WTC11 (cell line): ENCODE data around the gene FKBP10. TPM values are rescaled to one million over a fixed set of nuclear protein-coding genes. Genes with fewer than 3 reads are reported as not detected.

Experiments
- ATAC-seq: fragments of 200-7000 bp; cut with Tn5 transposase; 2 replicates; pipeline ENCODE4 v1.10.0; 2021; ENCODE audit warnings: mild to moderate bottlenecking, moderate library complexity
- CTCF ChIA-PET: fragments of 300-600 bp; sonication (Branson Sonifier 250); formaldehyde crosslinking; loops from one replicate; lab custom pipeline; 2021; ENCODE audit warnings: antibody characterized with exemption; lab: Charles Lee
- POLR2A ChIA-PET: fragments of 350-600 bp; sonication (Branson Sonifier 250); formaldehyde crosslinking; loops from one replicate; lab custom pipeline; 2021; ENCODE audit warnings: antibody characterized with exemption; lab: Charles Lee
- DNase-seq: peaks from one replicate; pipeline ENCODE4 v3.0.0; 2021; ENCODE audit warnings: low spot score
- H3K27ac Mint-ChIP-seq: 2 replicates; pipeline ENCODE4 v1.8.0; 2021; ENCODE audit warnings: mixed read lengths
- H3K27me3 Mint-ChIP-seq: 2 replicates; pipeline ENCODE4 v1.8.0; 2021; ENCODE audit warnings: low read depth, mild to moderate bottlenecking, moderate library complexity, mixed read lengths
- H3K36me3 Mint-ChIP-seq: 2 replicates; pipeline ENCODE4 v1.8.0; 2021; ENCODE audit warnings: mixed read lengths
- H3K4me1 Mint-ChIP-seq: 2 replicates; pipeline ENCODE4 v1.8.0; 2022; ENCODE audit warnings: mixed read lengths
- H3K4me3 Mint-ChIP-seq: 2 replicates; pipeline ENCODE4 v1.8.0; 2021; ENCODE audit warnings: mild to moderate bottlenecking, moderate library complexity, mixed read lengths
- H3K9me3 Mint-ChIP-seq: 2 replicates; pipeline ENCODE4 v1.8.0; 2021; ENCODE audit warnings: mixed read lengths
- AFF4 ChIP-seq: sonication (generic); formaldehyde crosslinking; IDR thresholded peaks from 2 replicates; pipeline ENCODE4 v1.8.1; 2023; ENCODE audit warnings: mild to moderate bottlenecking, missing genetic modification reagents, borderline replicate concordance
- E2F1 ChIP-seq: sonication (generic); formaldehyde crosslinking; IDR thresholded peaks from 2 replicates; pipeline ENCODE4 v1.8.0; 2022; ENCODE audit warnings: mild to moderate bottlenecking, missing genetic modification reagents
- HMGXB4 ChIP-seq: sonication (generic); formaldehyde crosslinking; IDR thresholded peaks from 2 replicates; pipeline ENCODE4 v1.8.1; 2023; ENCODE audit warnings: mild to moderate bottlenecking, moderate library complexity, missing genetic modification reagents
- IRF2 ChIP-seq: sonication (generic); formaldehyde crosslinking; IDR thresholded peaks from 2 replicates; pipeline ENCODE4 v1.8.0; 2022; ENCODE audit warnings: low read depth, missing genetic modification reagents, borderline replicate concordance
- JAZF1 ChIP-seq: fragments of 250-450 bp; sonication (Bioruptor Pico); IDR thresholded peaks from 2 replicates; pipeline ENCODE4 v1.9.0; 2021; ENCODE audit warnings: moderate library complexity, mild to moderate bottlenecking, inconsistent platforms
- NFE2L1 ChIP-seq: sonication (generic); formaldehyde crosslinking; IDR thresholded peaks from 2 replicates; pipeline ENCODE4 v1.8.1; 2023; ENCODE audit warnings: missing genetic modification reagents
- RORB ChIP-seq: fragments of 250-450 bp; sonication (Bioruptor Pico); IDR thresholded peaks from 2 replicates; pipeline ENCODE4 v1.9.0; 2021; ENCODE audit warnings: mild to moderate bottlenecking
- SMAD3 ChIP-seq: sonication (generic); formaldehyde crosslinking; IDR thresholded peaks from 2 replicates; pipeline ENCODE4 v1.8.0; 2022; ENCODE audit warnings: missing genetic modification reagents, mild to moderate bottlenecking, borderline replicate concordance
- SP1 ChIP-seq: sonication (generic); formaldehyde crosslinking; conservative IDR thresholded peaks from 2 replicates; pipeline ENCODE4 v1.8.1; 2022; ENCODE audit warnings: missing genetic modification reagents
- ZNF232 ChIP-seq: sonication (generic); formaldehyde crosslinking; IDR thresholded peaks from 2 replicates; pipeline ENCODE4 v1.8.0; 2022; ENCODE audit warnings: mild to moderate bottlenecking, missing genetic modification reagents
- ZNF423 ChIP-seq: fragments of 250-450 bp; sonication (Bioruptor Pico); IDR thresholded peaks from 2 replicates; pipeline ENCODE4 v2.1.2; 2022; ENCODE audit warnings: mild to moderate bottlenecking, moderate library complexity
- total RNA-seq: library from RNA; stranded (reverse); gene quantifications from 3 replicates; pipeline ENCODE4 v1.2.3, GENCODE V29; 2021
- TF ChIP-seq, protein P1 (sequence below): sonication (generic); formaldehyde crosslinking; IDR thresholded peaks from 2 replicates; pipeline ENCODE4 v1.8.0; 2022; ENCODE audit warnings: mild to moderate bottlenecking, missing genetic modification reagents
- TF ChIP-seq, protein P2 (sequence below): fragments of 250-450 bp; sonication (Bioruptor Pico); conservative IDR thresholded peaks from 2 replicates; pipeline ENCODE4 v1.9.0; 2021; ENCODE audit warnings: mild to moderate bottlenecking

Gene FKBP10
- total RNA-seq, 1 experiment from 2014 or later = 243 TPM

- H3K36me3 Mint-ChIP-seq = peaks cover 28% of the 10 kb centered on the region
- POLR2A ChIA-PET = interaction anchor here (0.6 to 1.2 kb wide), 3 partner anchors 8 to 49 kb away, joined by 3 to 7 read pairs (median 3); partner anchors contain the start of genes JUP and KLHL11
These were observed 22.5 kb downstream of the FKBP10 start for GRCh38 chr17:41835214-41835799.

DNA sequence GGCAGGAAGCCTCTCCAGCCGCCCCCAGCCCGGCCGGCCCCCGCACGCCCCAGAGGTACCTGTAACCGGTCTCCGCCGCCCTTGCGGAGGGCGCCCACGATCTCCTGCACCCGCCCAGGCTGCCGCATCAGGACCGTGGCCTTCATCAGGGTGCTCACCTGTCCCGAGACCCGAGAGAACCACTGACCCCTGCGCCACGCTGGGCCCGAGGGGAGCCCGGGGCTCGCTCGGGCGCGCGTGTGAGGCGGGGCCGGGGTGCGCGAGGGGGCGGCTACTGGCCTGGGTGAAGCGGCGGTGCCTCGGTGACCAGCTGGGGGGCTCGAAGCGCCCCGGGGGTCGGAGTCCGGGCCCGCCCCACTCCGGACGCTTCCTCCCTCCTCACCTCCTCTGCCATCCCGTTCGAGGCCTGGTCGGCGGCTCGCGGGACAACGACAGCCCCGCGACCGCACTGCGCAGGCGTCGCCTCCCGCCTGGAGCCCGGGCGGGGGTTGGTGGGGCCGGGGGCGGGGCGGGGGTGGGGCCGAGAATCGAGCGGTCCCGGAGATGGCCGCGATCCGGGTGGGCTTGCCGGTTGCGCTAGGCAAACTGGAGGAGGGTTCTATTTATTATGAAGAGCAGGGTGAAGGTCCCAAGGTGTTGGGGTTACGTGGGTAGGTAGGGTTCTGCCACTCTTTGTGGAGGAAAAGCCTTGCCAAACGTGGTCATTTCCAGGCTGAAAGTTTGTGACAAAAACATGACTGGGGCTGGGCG is 23.2 kb downstream of the FKBP10 start, which contains the start of gene NT5C3B:
TSS of gene NT5C3B (minus strand) at position 433 of the 750 bp plus-strand sequence. CDS start at position 394, 39 bp downstream.
- POLR2A ChIA-PET = interaction anchor here (0.6 to 1.2 kb wide), 3 partner anchors 9 to 50 kb away, joined by 3 to 7 read pairs (median 3); partner anchors contain the start of genes JUP and KLHL11
- Mint-ChIP-seq H3K27me3 (peaks cover 14% of the 10 kb centered on the region), H3K9me3 (no peaks in the 10 kb centered on the region), H3K4me3 (peak within 1 kb of the TSS; percentile 81), H3K4me1 (peaks cover 9% of the 10 kb centered on the region), H3K27ac (no peak within 1 kb of the TSS), H3K36me3 (peaks cover 22% of the 10 kb centered on the region)
- CTCF ChIA-PET = interaction anchor here (1.0 to 1.9 kb wide), 6 partner anchors 25 to 140 kb away, joined by 5 to 10 read pairs (median 6); partner anchors contain the start of genes JUP and P3H4
- ATAC-seq (peak; percentile 84), DNase-seq (peak; percentile 60)
- TF ChIP-seq HMGXB4 (CRISPR knock-in tag) (peak; percentile 66), AFF4 (0 out of 2 replicates have a peak, but pooled peaks have one; percentile 40)
- TF ChIP-seq, protein P1, sequence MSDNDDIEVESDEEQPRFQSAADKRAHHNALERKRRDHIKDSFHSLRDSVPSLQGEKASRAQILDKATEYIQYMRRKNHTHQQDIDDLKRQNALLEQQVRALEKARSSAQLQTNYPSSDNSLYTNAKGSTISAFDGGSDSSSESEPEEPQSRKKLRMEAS (CRISPR knock-in tag) = no peak

More at GRCh38 chr17:41835214-41835799, 22.5 kb downstream of the FKBP10 start:
- Mint-ChIP-seq H3K27ac (no peak overlapping the region), H3K4me1 (peaks cover 9% of the 10 kb centered on the region), H3K4me3 (peak overlapping the region; percentile 81), H3K9me3 (no peaks in the 10 kb centered on the region), H3K27me3 (peaks cover 14% of the 10 kb centered on the region)
- ATAC-seq (peak; percentile 43), DNase-seq (no peak)
- TF ChIP-seq NFE2L1 (CRISPR knock-in tag) (no peak), AFF4 (no peak), SP1 (CRISPR knock-in tag) (no peak), RORB (CRISPR knock-in tag) (no peak), ZNF232 (no peak), IRF2 (no peak), SMAD3 (CRISPR knock-in tag) (no peak), JAZF1 (CRISPR knock-in tag) (no peak), E2F1 (no peak), ZNF423 (CRISPR knock-in tag) (no peak)
- TF ChIP-seq, protein P2, sequence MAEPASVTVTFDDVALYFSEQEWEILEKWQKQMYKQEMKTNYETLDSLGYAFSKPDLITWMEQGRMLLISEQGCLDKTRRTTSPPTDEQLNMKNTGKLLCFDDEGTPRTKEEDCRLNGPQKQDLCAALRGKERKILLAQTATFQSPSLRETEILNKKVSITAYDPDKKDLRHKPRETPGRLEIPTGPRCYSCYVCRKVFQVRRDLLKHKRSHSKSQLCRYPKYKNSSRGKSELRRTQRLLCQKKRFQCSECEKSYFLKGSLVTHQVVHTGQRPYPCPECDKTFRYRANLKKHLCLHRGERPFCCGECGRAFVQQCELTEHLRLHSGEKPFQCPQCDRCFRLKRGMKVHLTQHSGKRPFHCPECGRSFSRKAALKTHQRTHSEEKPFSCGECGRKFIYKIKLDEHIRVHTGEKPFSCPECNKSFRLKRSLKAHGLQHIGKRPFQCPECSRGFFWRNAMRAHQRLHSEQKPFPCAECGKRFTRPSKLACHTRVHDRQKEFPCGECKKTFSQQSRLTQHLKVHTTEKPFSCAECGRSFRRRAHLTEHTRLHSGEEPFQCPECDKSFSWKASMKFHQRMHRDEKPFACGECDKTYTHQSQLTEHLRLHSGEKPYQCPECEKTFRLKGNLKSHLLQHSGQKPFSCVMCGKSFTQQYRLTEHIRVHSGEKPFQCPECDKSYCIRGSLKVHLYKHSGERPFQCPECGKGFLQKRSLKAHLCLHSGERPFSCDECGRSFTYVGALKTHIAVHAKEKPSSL (CRISPR knock-in tag) = no peak
- CTCF ChIA-PET = interaction anchor here (1.0 to 1.9 kb wide), 7 partner anchors 24 to 139 kb away, joined by 3 to 10 read pairs (median 6); partner anchors contain the start of genes JUP and P3H4
